ENCODE data around the gene DAG1.

Gene DAG1

DNA sequence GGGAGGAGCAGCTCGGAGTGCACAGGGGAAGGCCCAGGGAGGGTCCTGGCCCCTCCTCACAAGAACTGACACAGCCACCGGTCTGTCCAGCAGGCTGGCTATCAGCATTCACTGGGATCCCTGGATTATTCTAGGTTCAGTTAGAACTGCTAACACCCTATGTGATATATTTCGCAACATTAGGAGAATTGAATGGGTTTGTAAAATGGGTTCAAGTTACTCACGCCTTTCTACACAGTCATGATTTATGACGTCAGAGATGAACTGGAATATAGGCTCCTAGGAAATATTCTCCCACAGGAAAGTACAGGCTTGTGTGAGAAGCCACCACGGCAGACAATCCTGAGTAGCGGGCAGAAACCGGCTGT lies 83.2 kb downstream of the DAG1 start:
- no peak overlapping the region for H3K27ac ChIP-seq (ENCODE audit: low read depth, low read length)
- no peaks in the 10 kb centered on the region for H3K9me3 ChIP-seq (ENCODE audit: control insufficient read depth in 1 of 2, low read length in 2 of 2)
- H3K4me3 ChIP-seq (ENCODE audit: low read depth in 1 of 2, low read length in 2 of 2), result peak overlapping the region in 1 of 2 donors; percentile 79
- peak overlapping the region in 1 of 2 donors; percentile 46 for H3K9ac ChIP-seq (ENCODE audit: low read depth in 1 of 2, low read length in 2 of 2)
- peaks cover 9 to 12% of the 10 kb centered on the region in 2 donors for H3K27me3 ChIP-seq (ENCODE audit: control insufficient read depth in 1 of 2, insufficient read depth in 2 of 2, low read length in 2 of 2)
- H3K4me1 ChIP-seq (ENCODE audit: control insufficient read depth in 1 of 2, insufficient read depth in 2 of 2, low read length in 2 of 2), result peaks cover 11 to 12% of the 10 kb centered on the region in 2 donors
- no peaks in the 10 kb centered on the region for H3K36me3 ChIP-seq (ENCODE audit: control insufficient read depth in 1 of 2, insufficient read depth in 2 of 2, low read length in 2 of 2)

- H3K9ac ChIP-seq (ENCODE audit: low read depth in 1 of 2, low read length in 2 of 2), result peak within 1 kb of the TSS; percentile 46 to 67
- H3K4me1 ChIP-seq (ENCODE audit: control insufficient read depth in 1 of 2, insufficient read depth in 2 of 2, low read length in 2 of 2), result peaks cover 11 to 12% of the 10 kb centered on the region in 2 donors
- H3K4me3 ChIP-seq (ENCODE audit: low read depth in 1 of 2, low read length in 2 of 2), result peak within 1 kb of the TSS; percentile 72 to 79
- H3K27ac ChIP-seq (ENCODE audit: low read depth, low read length), result no peak within 1 kb of the TSS
- H3K9me3 ChIP-seq (ENCODE audit: control insufficient read depth in 1 of 2, low read length in 2 of 2), result no peaks in the 10 kb centered on the region
- H3K27me3 ChIP-seq (ENCODE audit: control insufficient read depth in 1 of 2, insufficient read depth in 2 of 2, low read length in 2 of 2), result peaks cover 9 to 12% of the 10 kb centered on the region in 2 donors
- no peaks in the 10 kb centered on the region for H3K36me3 ChIP-seq (ENCODE audit: control insufficient read depth in 1 of 2, insufficient read depth in 2 of 2, low read length in 2 of 2)
These were observed 83.9 kb downstream of the DAG1 start, which contains the start of gene BSN for GRCh38 chr3:49553692-49554632. TSS of gene BSN (plus strand) at chr3:49554477. CDS start at chr3:49554603, 126 bp downstream.

- no peak overlapping the region for H3K27ac ChIP-seq (ENCODE audit: low read depth, low read length)
- H3K9ac ChIP-seq (ENCODE audit: low read depth in 1 of 2, low read length in 2 of 2), result no peak overlapping the region
- peak overlapping the region; percentile 17 to 30 for H3K4me3 ChIP-seq (ENCODE audit: low read depth in 1 of 2, low read length in 2 of 2)
- H3K27me3 ChIP-seq (ENCODE audit: control insufficient read depth in 1 of 2, insufficient read depth in 2 of 2, low read length in 2 of 2), result peaks cover 9 to 12% of the 10 kb centered on the region in 2 donors
- no peaks in the 10 kb centered on the region for H3K9me3 ChIP-seq (ENCODE audit: control insufficient read depth in 1 of 2, low read length in 2 of 2)
- H3K4me1 ChIP-seq (ENCODE audit: control insufficient read depth in 1 of 2, insufficient read depth in 2 of 2, low read length in 2 of 2), result peaks cover 11 to 12% of the 10 kb centered on the region in 2 donors
- no peaks in the 10 kb centered on the region for H3K36me3 ChIP-seq (ENCODE audit: control insufficient read depth in 1 of 2, insufficient read depth in 2 of 2, low read length in 2 of 2)
These were observed 84.7 kb downstream of the DAG1 start for GRCh38 chr3:49554633-49555265.

DNA sequence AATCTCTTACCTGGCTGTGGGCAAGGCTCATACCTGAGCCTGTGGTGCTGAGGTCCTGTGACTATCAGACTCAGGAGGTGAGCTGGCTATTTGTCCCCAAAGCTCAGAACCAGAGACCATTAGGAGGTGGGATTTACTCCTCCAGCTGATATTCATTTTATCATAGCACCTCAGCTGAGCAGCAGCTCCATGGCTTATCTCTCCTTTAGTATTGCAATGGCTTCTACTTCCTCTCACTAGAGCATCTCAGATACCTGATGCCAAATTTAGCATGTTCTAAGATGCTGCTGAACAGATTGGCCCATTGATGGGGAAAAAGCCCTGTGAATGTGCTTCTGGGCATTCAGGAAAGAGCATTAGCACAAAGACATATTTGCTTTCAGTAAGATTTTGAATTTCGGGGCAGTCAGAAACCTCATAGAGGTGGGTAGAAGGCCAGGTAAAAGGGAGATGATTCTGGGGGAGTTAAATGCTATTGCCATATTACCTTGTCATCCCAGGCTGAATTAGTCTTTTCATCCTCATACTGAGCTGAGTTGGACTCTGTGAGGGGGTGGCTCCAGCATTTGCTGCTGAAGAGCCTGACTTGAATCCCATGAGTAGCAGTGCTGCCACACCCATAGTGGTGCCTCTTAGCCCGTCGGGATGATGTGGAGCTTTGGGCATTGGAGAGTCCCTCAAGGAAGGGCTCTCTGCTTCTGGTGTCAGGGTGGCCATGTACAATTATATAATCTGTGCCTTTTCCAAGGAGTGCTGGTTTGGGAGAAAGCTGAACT lies 86.6 kb downstream of the DAG1 start:
- Histone ChIP-seq H3K4me3 (ENCODE audit: low read depth in 1 of 2, low read length in 2 of 2) (no peak overlapping the region), H3K27ac (ENCODE audit: low read depth, low read length) (no peak overlapping the region), H3K4me1 (ENCODE audit: control insufficient read depth in 1 of 2, insufficient read depth in 2 of 2, low read length in 2 of 2) (peaks cover 11 to 12% of the 10 kb centered on the region in 2 donors), H3K36me3 (ENCODE audit: control insufficient read depth in 1 of 2, insufficient read depth in 2 of 2, low read length in 2 of 2) (no peaks in the 10 kb centered on the region), H3K9me3 (ENCODE audit: control insufficient read depth in 1 of 2, low read length in 2 of 2) (no peaks in the 10 kb centered on the region), H3K27me3 (ENCODE audit: control insufficient read depth in 1 of 2, insufficient read depth in 2 of 2, low read length in 2 of 2) (peaks cover 9 to 12% of the 10 kb centered on the region in 2 donors), H3K9ac (ENCODE audit: low read depth in 1 of 2, low read length in 2 of 2) (no peak overlapping the region)

DNA sequence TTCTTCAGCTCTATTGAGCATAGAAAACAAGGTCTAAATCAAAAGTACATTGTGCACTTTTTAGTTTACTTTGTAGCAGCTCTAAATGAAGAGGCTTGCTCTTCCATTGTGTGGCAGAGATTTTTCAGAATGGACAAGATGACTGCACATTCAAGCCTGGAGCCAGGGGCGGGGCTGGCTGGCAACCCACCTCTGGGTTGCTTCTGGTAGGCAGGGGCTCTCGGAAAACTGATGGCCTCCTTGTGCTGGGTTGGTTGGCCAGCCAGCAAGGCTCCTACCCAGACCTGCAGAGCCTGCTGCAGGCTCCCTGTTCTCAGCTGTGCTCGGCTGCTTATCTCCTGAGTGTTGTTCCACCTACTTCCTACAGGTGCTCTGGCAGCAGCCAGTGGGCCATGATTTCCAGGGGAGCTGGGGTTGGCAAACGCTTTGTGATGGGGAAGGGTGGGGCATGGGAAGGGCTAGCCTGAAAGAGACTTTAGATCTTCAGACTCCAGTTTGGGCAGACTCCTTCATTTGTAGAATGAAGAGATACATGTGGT lies 93.0 kb downstream of the DAG1 start:
- Histone ChIP-seq H3K27ac (ENCODE audit: low read depth, low read length) (no peak overlapping the region), H3K36me3 (ENCODE audit: control insufficient read depth in 1 of 2, insufficient read depth in 2 of 2, low read length in 2 of 2) (no peaks in the 10 kb centered on the region), H3K9me3 (ENCODE audit: control insufficient read depth in 1 of 2, low read length in 2 of 2) (no peaks in the 10 kb centered on the region), H3K27me3 (ENCODE audit: control insufficient read depth in 1 of 2, insufficient read depth in 2 of 2, low read length in 2 of 2) (no peaks in the 10 kb centered on the region), H3K4me3 (ENCODE audit: low read depth in 1 of 2, low read length in 2 of 2) (no peak overlapping the region), H3K4me1 (ENCODE audit: control insufficient read depth in 1 of 2, insufficient read depth in 2 of 2, low read length in 2 of 2) (no peaks in the 10 kb centered on the region), H3K9ac (ENCODE audit: low read depth in 1 of 2, low read length in 2 of 2) (no peak overlapping the region)

- H3K4me3 ChIP-seq (ENCODE audit: low read depth in 1 of 2, low read length in 2 of 2), result no peak overlapping the region
- H3K27me3 ChIP-seq (ENCODE audit: control insufficient read depth in 1 of 2, insufficient read depth in 2 of 2, low read length in 2 of 2), result no peaks in the 10 kb centered on the region
- no peaks in the 10 kb centered on the region for H3K36me3 ChIP-seq (ENCODE audit: control insufficient read depth in 1 of 2, insufficient read depth in 2 of 2, low read length in 2 of 2)
- no peak overlapping the region for H3K9ac ChIP-seq (ENCODE audit: low read depth in 1 of 2, low read length in 2 of 2)
- H3K4me1 ChIP-seq (ENCODE audit: control insufficient read depth in 1 of 2, insufficient read depth in 2 of 2, low read length in 2 of 2), result no peaks in the 10 kb centered on the region
- no peak overlapping the region for H3K27ac ChIP-seq (ENCODE audit: low read depth, low read length)
- H3K9me3 ChIP-seq (ENCODE audit: control insufficient read depth in 1 of 2, low read length in 2 of 2), result no peaks in the 10 kb centered on the region
These were observed 93.7 kb downstream of the DAG1 start for GRCh38 chr3:49563766-49564165.

- no peaks in the 10 kb centered on the region for H3K9me3 ChIP-seq (ENCODE audit: control insufficient read depth in 1 of 2, low read length in 2 of 2)
- H3K36me3 ChIP-seq (ENCODE audit: control insufficient read depth in 1 of 2, insufficient read depth in 2 of 2, low read length in 2 of 2), result no peaks in the 10 kb centered on the region
- H3K4me3 ChIP-seq (ENCODE audit: low read depth in 1 of 2, low read length in 2 of 2), result no peak overlapping the region
- H3K9ac ChIP-seq (ENCODE audit: low read depth in 1 of 2, low read length in 2 of 2), result no peak overlapping the region
- no peaks in the 10 kb centered on the region for H3K27me3 ChIP-seq (ENCODE audit: control insufficient read depth in 1 of 2, insufficient read depth in 2 of 2, low read length in 2 of 2)
- no peak overlapping the region for H3K27ac ChIP-seq (ENCODE audit: low read depth, low read length)
- no peaks in the 10 kb centered on the region for H3K4me1 ChIP-seq (ENCODE audit: control insufficient read depth in 1 of 2, insufficient read depth in 2 of 2, low read length in 2 of 2)
These were observed 96.2 kb downstream of the DAG1 start for GRCh38 chr3:49566312-49566711.

DNA sequence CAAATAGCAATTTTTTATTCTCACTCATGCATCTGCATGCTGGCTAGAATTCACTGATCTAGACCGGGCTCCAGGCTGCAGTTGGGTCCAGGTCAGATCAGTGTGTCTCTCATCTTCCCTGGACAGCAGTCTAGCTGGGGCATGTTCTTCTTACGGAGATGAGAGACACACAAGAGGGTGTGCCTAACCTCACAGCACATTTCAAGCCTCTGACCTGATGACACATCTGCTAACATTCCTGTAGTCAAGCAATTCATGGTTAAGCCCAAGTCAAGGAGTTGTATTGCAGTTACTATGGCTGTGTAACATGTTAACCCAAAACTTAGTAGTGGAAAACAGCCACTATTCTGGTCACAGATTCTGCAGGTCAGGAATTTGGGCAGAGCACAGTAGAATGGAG lies 97.3 kb downstream of the DAG1 start:
- no peak overlapping the region for H3K27ac ChIP-seq (ENCODE audit: low read depth, low read length)
- H3K27me3 ChIP-seq (ENCODE audit: control insufficient read depth in 1 of 2, insufficient read depth in 2 of 2, low read length in 2 of 2), result no peaks in the 10 kb centered on the region
- H3K9me3 ChIP-seq (ENCODE audit: control insufficient read depth in 1 of 2, low read length in 2 of 2), result no peaks in the 10 kb centered on the region
- no peak overlapping the region for H3K9ac ChIP-seq (ENCODE audit: low read depth in 1 of 2, low read length in 2 of 2)
- no peaks in the 10 kb centered on the region for H3K36me3 ChIP-seq (ENCODE audit: control insufficient read depth in 1 of 2, insufficient read depth in 2 of 2, low read length in 2 of 2)
- no peak overlapping the region for H3K4me3 ChIP-seq (ENCODE audit: low read depth in 1 of 2, low read length in 2 of 2)
- no peaks in the 10 kb centered on the region for H3K4me1 ChIP-seq (ENCODE audit: control insufficient read depth in 1 of 2, insufficient read depth in 2 of 2, low read length in 2 of 2)

DNA sequence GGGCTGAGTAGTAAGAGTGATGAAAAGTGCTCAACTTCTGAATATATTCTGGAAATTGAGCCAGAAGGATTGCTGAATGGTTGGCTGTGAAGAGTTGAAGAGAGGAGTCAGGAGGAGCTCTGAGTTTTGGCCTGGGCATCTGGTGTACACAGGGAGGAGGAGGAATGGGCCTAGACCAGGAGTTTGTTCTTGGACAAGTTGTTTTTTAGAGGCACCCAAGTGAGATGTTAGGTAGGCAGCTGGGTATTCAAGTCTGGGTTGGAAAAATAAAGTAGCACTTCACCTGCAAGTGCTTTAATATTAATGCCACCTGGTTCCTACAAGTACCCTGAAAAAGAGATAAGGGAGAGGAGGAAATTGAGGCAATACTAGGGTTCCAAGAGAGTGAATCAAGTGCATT lies 98.9 kb downstream of the DAG1 start:
- Histone ChIP-seq H3K9me3 (ENCODE audit: control insufficient read depth in 1 of 2, low read length in 2 of 2) (no peaks in the 10 kb centered on the region), H3K36me3 (ENCODE audit: control insufficient read depth in 1 of 2, insufficient read depth in 2 of 2, low read length in 2 of 2) (no peaks in the 10 kb centered on the region), H3K4me3 (ENCODE audit: low read depth in 1 of 2, low read length in 2 of 2) (no peak overlapping the region), H3K9ac (ENCODE audit: low read depth in 1 of 2, low read length in 2 of 2) (no peak overlapping the region), H3K4me1 (ENCODE audit: control insufficient read depth in 1 of 2, insufficient read depth in 2 of 2, low read length in 2 of 2) (no peaks in the 10 kb centered on the region), H3K27ac (ENCODE audit: low read depth, low read length) (no peak overlapping the region), H3K27me3 (ENCODE audit: control insufficient read depth in 1 of 2, insufficient read depth in 2 of 2, low read length in 2 of 2) (no peaks in the 10 kb centered on the region)

All from duodenal mucosa (tissue), 2 donors.